OCI-LY3 (cell line): Measurements from ENCODE around the gene TGIF1.

Source experiments
- CTCF ChIP-seq: fragments of 200-600, 300-600 bp; sonication (generic); IDR thresholded peaks from 2 replicates; pipeline ENCODE4 v1.5.1; 2014; ENCODE audit warnings: antibody characterized with exemption, low read length, low read depth
- EZH2phosphoT487 ChIP-seq: fragments of 200-600 bp; shearing (Covaris generic); IDR thresholded peaks from 2 replicates; pipeline ENCODE4 v1.6.1; 2018; ENCODE audit warnings: antibody characterized with exemption, mixed run types, low read depth

- no peak for TF ChIP-seq EZH2phosphoT487
- TF ChIP-seq CTCF: no peak
Observed at GRCh38 chr18:3495691-3496430, 45.9 kb downstream of the TGIF1 start.
